ENCODE data around the gene DNAJC25.

GRCh38 chr9:111599092-111599954, 31.8 kb upstream of the DNAJC25 start, which contains the start of gene PTGR1:
- TF ChIP-seq CTCF (conservative IDR thresholded peaks at IDR 0.05; ENCODE audit: low read length) (no peak), EZH2phosphoT487 (IDR thresholded peaks at IDR 0.05; ENCODE audit: borderline replicate concordance) (no peak)
